ENCODE data around the gene FDPS.

DNA sequence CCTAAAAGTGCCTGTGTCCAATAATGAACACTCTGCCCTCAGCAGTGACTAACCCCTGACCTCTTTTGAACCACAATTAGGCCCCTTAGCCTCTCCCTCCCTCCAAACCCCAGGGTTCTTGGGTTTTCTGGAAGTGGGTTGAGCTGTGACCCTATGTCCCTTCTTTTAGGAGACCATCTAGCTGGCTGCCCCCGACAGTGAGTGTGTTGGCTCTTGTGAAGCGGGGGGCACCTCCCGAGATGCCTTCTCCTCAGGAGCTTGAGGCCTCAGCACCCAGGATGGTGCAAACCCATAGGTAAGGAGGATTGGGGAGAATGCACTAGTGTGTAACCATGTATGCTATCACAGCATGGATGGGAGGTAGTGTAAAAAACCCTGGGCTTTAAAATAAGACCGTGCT is 19.3 kb downstream of the FDPS start:
- no peak for TF ChIP-seq EZH2phosphoT487 (IDR thresholded peaks at IDR 0.05; ENCODE audit: borderline replicate concordance, low read length)
- TF ChIP-seq, protein P1, sequence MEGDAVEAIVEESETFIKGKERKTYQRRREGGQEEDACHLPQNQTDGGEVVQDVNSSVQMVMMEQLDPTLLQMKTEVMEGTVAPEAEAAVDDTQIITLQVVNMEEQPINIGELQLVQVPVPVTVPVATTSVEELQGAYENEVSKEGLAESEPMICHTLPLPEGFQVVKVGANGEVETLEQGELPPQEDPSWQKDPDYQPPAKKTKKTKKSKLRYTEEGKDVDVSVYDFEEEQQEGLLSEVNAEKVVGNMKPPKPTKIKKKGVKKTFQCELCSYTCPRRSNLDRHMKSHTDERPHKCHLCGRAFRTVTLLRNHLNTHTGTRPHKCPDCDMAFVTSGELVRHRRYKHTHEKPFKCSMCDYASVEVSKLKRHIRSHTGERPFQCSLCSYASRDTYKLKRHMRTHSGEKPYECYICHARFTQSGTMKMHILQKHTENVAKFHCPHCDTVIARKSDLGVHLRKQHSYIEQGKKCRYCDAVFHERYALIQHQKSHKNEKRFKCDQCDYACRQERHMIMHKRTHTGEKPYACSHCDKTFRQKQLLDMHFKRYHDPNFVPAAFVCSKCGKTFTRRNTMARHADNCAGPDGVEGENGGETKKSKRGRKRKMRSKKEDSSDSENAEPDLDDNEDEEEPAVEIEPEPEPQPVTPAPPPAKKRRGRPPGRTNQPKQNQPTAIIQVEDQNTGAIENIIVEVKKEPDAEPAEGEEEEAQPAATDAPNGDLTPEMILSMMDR (IDR thresholded peaks at IDR 0.05; ENCODE audit: low read depth, low read length, poor library complexity, severe bottlenecking): no peak
